Dorsolateral prefrontal cortex (tissue), 118 donors: ENCODE measurements around the gene DGCR6. TPM values are rescaled to one million over a fixed set of nuclear protein-coding genes. Genes with fewer than 3 reads are reported as not detected.

Experiments used
- total RNA-seq, 120 experiments: library from RNA; stranded (reverse); gene quantifications; one replicate each; pipeline versions ENCODE4 v1.2.3 to v1.2.4, GENCODE V29; 2022

The DGCR6 gene
- total RNA-seq, 120 experiments from 2014 or later: 8.4 to 98.3 (median 25.4) TPM

Other genes starting within 250 kb of the DGCR6 start
- 100 to 1,000 TPM in 18 of 120 experiments, 10 to 100 TPM in 101, 1 to 10 TPM in 1; 8.8 to 164 (median 65.6) TPM for gene PRODH, start 30.0 kb downstream of the DGCR6 start, total RNA-seq
- 100 to 1,000 TPM in 35 of 120 experiments, 10 to 100 TPM in 85; 71.8 to 123 (median 94.1) TPM for gene DGCR2, start 216.1 kb downstream of the DGCR6 start, total RNA-seq
- under 1 TPM in 4 of 120 experiments, not detected in 116; 0.21 to 0.34 (median 0.25) TPM for gene TSSK2, start 225.0 kb downstream of the DGCR6 start, total RNA-seq
- 10 to 100 TPM; 14.5 to 25.7 (median 19.3) TPM for gene ESS2, start 238.3 kb downstream of the DGCR6 start, total RNA-seq
- under 1 TPM in 1 of 120 experiments, not detected in 119; 0.72 TPM for gene GSC2, start 244.0 kb downstream of the DGCR6 start, total RNA-seq